Measurements from ENCODE around the gene CYP1B1.

GRCh38 chr2:38045811-38046210, 30.1 kb downstream of the CYP1B1 start:
- TF ChIP-seq, protein P1, sequence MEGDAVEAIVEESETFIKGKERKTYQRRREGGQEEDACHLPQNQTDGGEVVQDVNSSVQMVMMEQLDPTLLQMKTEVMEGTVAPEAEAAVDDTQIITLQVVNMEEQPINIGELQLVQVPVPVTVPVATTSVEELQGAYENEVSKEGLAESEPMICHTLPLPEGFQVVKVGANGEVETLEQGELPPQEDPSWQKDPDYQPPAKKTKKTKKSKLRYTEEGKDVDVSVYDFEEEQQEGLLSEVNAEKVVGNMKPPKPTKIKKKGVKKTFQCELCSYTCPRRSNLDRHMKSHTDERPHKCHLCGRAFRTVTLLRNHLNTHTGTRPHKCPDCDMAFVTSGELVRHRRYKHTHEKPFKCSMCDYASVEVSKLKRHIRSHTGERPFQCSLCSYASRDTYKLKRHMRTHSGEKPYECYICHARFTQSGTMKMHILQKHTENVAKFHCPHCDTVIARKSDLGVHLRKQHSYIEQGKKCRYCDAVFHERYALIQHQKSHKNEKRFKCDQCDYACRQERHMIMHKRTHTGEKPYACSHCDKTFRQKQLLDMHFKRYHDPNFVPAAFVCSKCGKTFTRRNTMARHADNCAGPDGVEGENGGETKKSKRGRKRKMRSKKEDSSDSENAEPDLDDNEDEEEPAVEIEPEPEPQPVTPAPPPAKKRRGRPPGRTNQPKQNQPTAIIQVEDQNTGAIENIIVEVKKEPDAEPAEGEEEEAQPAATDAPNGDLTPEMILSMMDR (IDR thresholded peaks at IDR 0.05 in 8 of 11, conservative IDR thresholded peaks at IDR 0.05 in 3 of 11) = no peak
- TF ChIP-seq POLR2A (IDR thresholded peaks at IDR 0.05) (no peak), POLR2AphosphoS5 (IDR thresholded peaks at IDR 0.05) (no peak)

Measured in spleen (tissue), 7 donors.